IMR-90 (cell line): Measurements from ENCODE around the gene ZNF584. TPM values are rescaled to one million over a fixed set of nuclear protein-coding genes. Genes with fewer than 3 reads are reported as not detected.

Experiments
- ATAC-seq: fragments of 200-7000 bp; cut with Tn5 transposase; 2 replicates; pipeline ENCODE4 v1.9.1; 2020; ENCODE audit warnings: low read depth, mild to moderate bottlenecking, moderate library complexity
- BruUV-seq: library from RNA; stranded (reverse); fragments of 400-500 nt; replicated peaks from 2 replicates; lab custom pipeline; 2021; lab: Mats Ljungman, UMichigan
- CTCF ChIA-PET: fragments of 300-600 bp; formaldehyde crosslinking; extraction: SDS; loops from one replicate; lab custom pipeline; 2021; ENCODE audit warnings: antibody characterized with exemption; lab: Yijun Ruan, JAX
- POLR2A ChIA-PET: fragments of 300-600 bp; sonication (Branson Sonifier 250); formaldehyde crosslinking; loops from one replicate; lab custom pipeline; 2022; ENCODE audit warnings: antibody characterized with exemption; ENCODE audit not compliant: unreplicated experiment; lab: Charles Lee
- DNase-seq: peaks from one replicate; pipeline ENCODE4 v3.0.0; 2013
- H2AFZ ChIP-seq: replicated peaks from 2 replicates; pipeline ENCODE3; 2013; ENCODE audit warnings: low read length, mild to moderate bottlenecking; ENCODE audit not compliant: poor library complexity
- H2AK5ac ChIP-seq: 2 replicates; pipeline ENCODE4 v1.6.1; 2013; ENCODE audit warnings: low read depth, low read length, inconsistent platforms
- H2AK9ac ChIP-seq: replicated peaks from 2 replicates; pipeline ENCODE3; 2013; ENCODE audit warnings: mild to moderate bottlenecking, low read depth, low read length, moderate library complexity; ENCODE audit not compliant: poor library complexity
- H2BK120ac ChIP-seq: 2 replicates; pipeline ENCODE4 v1.6.1; 2013; ENCODE audit warnings: low read depth, low read length, inconsistent platforms
- H2BK15ac ChIP-seq: 3 replicates; pipeline ENCODE4 v1.6.1; 2013; ENCODE audit warnings: low read depth, low read length, inconsistent platforms
- H2BK20ac ChIP-seq: 2 replicates; pipeline ENCODE4 v1.6.1; 2013; ENCODE audit warnings: low read depth, mild to moderate bottlenecking, inconsistent platforms, low read length, moderate library complexity
- H2BK5ac ChIP-seq: 2 replicates; pipeline ENCODE4 v1.6.1; 2013; ENCODE audit warnings: mild to moderate bottlenecking, low read depth, low read length, inconsistent platforms; ENCODE audit not compliant: poor library complexity, severe bottlenecking
- H3K14ac ChIP-seq: replicated peaks from 2 replicates; pipeline ENCODE4 v1.6.1; 2013; ENCODE audit warnings: low read depth, low read length, inconsistent platforms
- H3K18ac ChIP-seq: 2 replicates; pipeline ENCODE4 v1.6.1; 2013; ENCODE audit warnings: low read depth, low read length, control low read depth
- H3K23ac ChIP-seq: 2 replicates; pipeline ENCODE4 v1.6.1; 2013; ENCODE audit warnings: low read depth, low read length, inconsistent platforms
- H3K27ac ChIP-seq: 2 replicates; pipeline ENCODE4 v1.5.1; 2013; ENCODE audit warnings: mild to moderate bottlenecking, control low read depth, low read length; ENCODE audit not compliant: insufficient read depth
- H3K27me3 ChIP-seq: 2 replicates; pipeline ENCODE4 v1.6.1; 2013; ENCODE audit warnings: low read length; ENCODE audit not compliant: control insufficient read depth, insufficient read depth
- H3K36me3 ChIP-seq: 2 replicates; pipeline ENCODE4 v1.6.1; 2013; ENCODE audit warnings: low read length, mixed read lengths; ENCODE audit not compliant: control insufficient read depth, insufficient read depth
- H3K4ac ChIP-seq: 2 replicates; pipeline ENCODE4 v1.6.1; 2013; ENCODE audit warnings: low read depth, low read length, inconsistent platforms
- H3K4me1 ChIP-seq: 2 replicates; pipeline ENCODE4 v1.6.1; 2013; ENCODE audit warnings: low read length, mixed read lengths; ENCODE audit not compliant: control insufficient read depth, insufficient read depth
- H3K4me2 ChIP-seq: 2 replicates; pipeline ENCODE4 v1.6.1; 2013; ENCODE audit warnings: low read depth, mild to moderate bottlenecking, control low read depth, low read length, moderate library complexity
- H3K4me3 ChIP-seq: 2 replicates; pipeline ENCODE4 v1.5.1; 2013; ENCODE audit warnings: low read depth, mild to moderate bottlenecking, control low read depth, low read length, moderate library complexity; ENCODE audit not compliant: insufficient read depth
- H3K56ac ChIP-seq: 2 replicates; pipeline ENCODE4 v1.6.1; 2013; ENCODE audit warnings: low read length, inconsistent platforms; ENCODE audit not compliant: insufficient read depth; ENCODE audit errors: extremely low read depth
- H3K79me1 ChIP-seq, 2 experiments: 2 replicates each; pipeline ENCODE4 v1.6.1; 2013; ENCODE audit warnings: low read length in 2 of 2, inconsistent platforms in 1 of 2, low read depth in 1 of 2
- H3K9ac ChIP-seq: 2 replicates; pipeline ENCODE4 v1.6.1; 2013; ENCODE audit warnings: low read depth, low read length, control low read depth
- H3K9me1 ChIP-seq: 2 replicates; pipeline ENCODE4 v1.6.1; 2013; ENCODE audit warnings: low read length, inconsistent platforms; ENCODE audit not compliant: insufficient read depth
- H3K9me3 ChIP-seq: 2 replicates; pipeline ENCODE4 v1.6.1; 2013; ENCODE audit warnings: low read length; ENCODE audit not compliant: control insufficient read depth, insufficient read depth
- H4K20me1 ChIP-seq: 2 replicates; pipeline ENCODE4 v1.6.1; 2013; ENCODE audit warnings: low read length, inconsistent platforms; ENCODE audit not compliant: insufficient read depth
- H4K5ac ChIP-seq: 2 replicates; pipeline ENCODE4 v1.6.1; 2013; ENCODE audit warnings: mild to moderate bottlenecking, low read depth, low read length, control low read depth
- H4K8ac ChIP-seq, 2 experiments: 2 replicates each; pipeline ENCODE4 v1.6.1; 2013; ENCODE audit warnings: low read depth in 2 of 2, low read length in 2 of 2, control low read depth in 1 of 2, inconsistent platforms in 1 of 2
- H4K91ac ChIP-seq: 2 replicates; pipeline ENCODE4 v1.6.1; 2013; ENCODE audit warnings: low read depth, low read length, inconsistent platforms; ENCODE audit not compliant: insufficient read depth
- BHLHE40 ChIP-seq: fragments of 150-350 bp; IDR thresholded peaks from 2 replicates; pipeline ENCODE4 v1.6.1; 2016; ENCODE audit warnings: mild to moderate bottlenecking, low read depth, low read length
- CEBPB ChIP-seq: IDR thresholded peaks from 2 replicates; pipeline ENCODE4 v1.6.1; 2012; ENCODE audit warnings: low read depth, low read length, improper control_type of control experiment
- CHD1 ChIP-seq: IDR thresholded peaks from 2 replicates; pipeline ENCODE4 v1.6.1; 2012; ENCODE audit warnings: low read depth, low read length, improper control_type of control experiment
- CTCF ChIP-seq: conservative IDR thresholded peaks from 2 replicates; pipeline ENCODE4 v1.5.1; 2012; ENCODE audit warnings: mild to moderate bottlenecking, low read depth, low read length, improper control_type of control experiment
- ELK1 ChIP-seq: fragments of 150-350 bp; IDR thresholded peaks from 2 replicates; pipeline ENCODE4 v1.6.1; 2016; ENCODE audit warnings: low read depth, mild to moderate bottlenecking, low read length, moderate library complexity, borderline replicate concordance
- FOS ChIP-seq: fragments of 150-350 bp; IDR thresholded peaks from 2 replicates; pipeline ENCODE4 v1.6.1; 2016; ENCODE audit warnings: low read depth, low read length
- MAFK ChIP-seq: IDR thresholded peaks from 2 replicates; pipeline ENCODE4 v1.6.1; 2012; ENCODE audit warnings: low read depth, low read length, improper control_type of control experiment
- MAZ ChIP-seq: IDR thresholded peaks from 2 replicates; pipeline ENCODE4 v1.6.1; 2012; ENCODE audit warnings: low read depth, mild to moderate bottlenecking, low read length, improper control_type of control experiment, moderate library complexity, borderline replicate concordance
- MXI1 ChIP-seq: IDR thresholded peaks from 2 replicates; pipeline ENCODE4 v1.6.1; 2012; ENCODE audit warnings: low read depth, mild to moderate bottlenecking, low read length, moderate library complexity, borderline replicate concordance
- NFE2L2 ChIP-seq: fragments of 150-350 bp; IDR thresholded peaks from 2 replicates; pipeline ENCODE4 v1.6.1; 2016; ENCODE audit warnings: low read depth, mild to moderate bottlenecking, low read length
- POLR2A ChIP-seq: IDR thresholded peaks from 2 replicates; pipeline ENCODE4 v1.6.1; 2012; ENCODE audit warnings: mild to moderate bottlenecking, low read depth, low read length
- RAD21 ChIP-seq: IDR thresholded peaks from 2 replicates; pipeline ENCODE4 v1.6.1; 2012; ENCODE audit warnings: low read length, improper control_type of control experiment
- RCOR1 ChIP-seq: IDR thresholded peaks from 2 replicates; pipeline ENCODE4 v1.6.1; 2012; ENCODE audit warnings: mild to moderate bottlenecking, low read length, improper control_type of control experiment; ENCODE audit not compliant: insufficient replicate concordance
- RFX5 ChIP-seq: IDR thresholded peaks from 2 replicates; pipeline ENCODE4 v1.8.0; 2012; ENCODE audit warnings: low read depth, mild to moderate bottlenecking, low read length, moderate library complexity
- SMC3 ChIP-seq: fragments of 150-350 bp; IDR thresholded peaks from 2 replicates; pipeline ENCODE4 v1.6.1; 2016; ENCODE audit warnings: low read depth, mild to moderate bottlenecking, antibody characterized with exemption, low read length, moderate library complexity
- USF2 ChIP-seq: fragments of 150-350 bp; IDR thresholded peaks from 2 replicates; pipeline ENCODE4 v1.6.1; 2017; ENCODE audit warnings: mild to moderate bottlenecking, antibody characterized with exemption, low read length, low read depth
- WGBS, 2 experiments: methylation state at CpG; one replicate each; pipeline versions ENCODE4 v1.1.5 to v1.1.7; 2013; ENCODE audit warnings: missing lambda C conversion rate in 2 of 2; ENCODE audit not compliant: insufficient read length in 1 of 2; ENCODE audit errors: extremely low coverage in 2 of 2; 5-methylcytosine and 5-hydroxymethylcytosine counted together
- dilution Hi-C: fragments of 300-500 bp; cut with HindIII; formaldehyde crosslinking; loops from one replicate; pipeline ENCODE4 v1.14.3; 2018; ENCODE audit warnings: low sequenced_read_pairs; ENCODE audit not compliant: unreplicated experiment
- in situ Hi-C: fragments of 300-500 bp; cut with MboI; formaldehyde crosslinking; loops from 3 replicates; pipeline ENCODE4 v1.14.3; 2019; ENCODE audit warnings: low sequenced_read_pairs, inconsistent platforms, mixed read lengths
- intact Hi-C: fragments of 100-400 bp; cut with micrococcal nuclease; formaldehyde crosslinking; loops from 2 replicates; pipeline ENCODE4 v1.10.0; 2022
- polyA plus RNA-seq, 3 experiments: library from polyadenylated mRNA; depleted of rRNA; stranded (reverse); fragments of >200 nt; gene quantifications; 2 replicates each; pipeline ENCODE4 v1.2.3, GENCODE V29; 2012; ENCODE audit warnings: low replicate concordance in 1 of 3
- total RNA-seq: library from RNA; depleted of rRNA; stranded (reverse); fragments of >200 nt; gene quantifications from 2 replicates; pipeline ENCODE4 v1.2.3, GENCODE V29; 2012

The ZNF584 gene
- total and polyA plus RNA-seq, 2 of the 4 experiments (the other 2 are of a cell fraction) = 11.6 to 15.4 TPM

GRCh38 chr19:58388175-58388526 lies 20.3 kb upstream of the ZNF584 start:
- in situ Hi-C loops = no loop called here
- CTCF ChIA-PET = no interaction called here

More at GRCh38 chr19:58388175-58388526, 20.3 kb upstream of the ZNF584 start:
- POLR2A ChIA-PET = no interaction called here
- Histone ChIP-seq H4K20me1 (peaks cover 42% of the 10 kb centered on the region), H3K4me2 (peak overlapping the region; percentile 97), H3K4ac (no peak overlapping the region), H2AK5ac (no peak overlapping the region), H3K9me1 (peaks cover 21% of the 10 kb centered on the region), H2BK20ac (no peak overlapping the region), H3K4me1 (peaks cover 9% of the 10 kb centered on the region), H4K91ac (no peak overlapping the region), H3K79me1 (peaks cover 19 to 58% of the 10 kb centered on the region in 2 experiments), H3K14ac (no peak overlapping the region), H3K27ac (no peak overlapping the region), H3K4me3 (peak overlapping the region; percentile 61), H3K36me3 (peaks cover 11% of the 10 kb centered on the region), H3K27me3 (no peaks in the 10 kb centered on the region), H2AK9ac (peak overlapping the region; percentile 62), H3K9ac (peak overlapping the region; percentile 93; the same call in 1 of the 2 replicates), H3K9me3 (no peaks in the 10 kb centered on the region), H2BK5ac (no peak overlapping the region), H2BK15ac (no peak overlapping the region), H4K5ac (no peak overlapping the region), H2AFZ (no peak overlapping the region), H3K56ac (no peak overlapping the region), H4K8ac (no peak overlapping the region), H3K18ac (no peak overlapping the region), H3K23ac (no peak overlapping the region), H2BK120ac (no peak overlapping the region)
- DNase-seq = no peak
- dilution Hi-C loops = no loop called here
- ATAC-seq = no peak
- TF ChIP-seq RAD21 = no peak
- no peak for TF ChIP-seq POLR2A
- no peak for TF ChIP-seq CEBPB
- TF ChIP-seq NFE2L2 = no peak
- no peak for TF ChIP-seq MAFK
- no peak for TF ChIP-seq RFX5
- no peak for TF ChIP-seq BHLHE40
- no peak for TF ChIP-seq CHD1
- no peak for TF ChIP-seq MAZ
- no peak for TF ChIP-seq RCOR1
- TF ChIP-seq MXI1 = no peak
- no peak for TF ChIP-seq CTCF
- TF ChIP-seq SMC3 = no peak
- TF ChIP-seq USF2 = no peak
- TF ChIP-seq ELK1 = no peak
- no peak for TF ChIP-seq FOS
- intact Hi-C loops = no loop called here
- no TSS peak for BruUV-seq
- WGBS, 2 experiments = no CpG with 5 or more reads among the region's 3 CpGs
